ENCODE results near the gene PBX1. TPM values are rescaled to one million over a fixed set of nuclear protein-coding genes. Genes with fewer than 3 reads are reported as not detected.

The PBX1 gene
- total RNA-seq, 1 donor from 2014 or later, result 44.2 TPM

DNA sequence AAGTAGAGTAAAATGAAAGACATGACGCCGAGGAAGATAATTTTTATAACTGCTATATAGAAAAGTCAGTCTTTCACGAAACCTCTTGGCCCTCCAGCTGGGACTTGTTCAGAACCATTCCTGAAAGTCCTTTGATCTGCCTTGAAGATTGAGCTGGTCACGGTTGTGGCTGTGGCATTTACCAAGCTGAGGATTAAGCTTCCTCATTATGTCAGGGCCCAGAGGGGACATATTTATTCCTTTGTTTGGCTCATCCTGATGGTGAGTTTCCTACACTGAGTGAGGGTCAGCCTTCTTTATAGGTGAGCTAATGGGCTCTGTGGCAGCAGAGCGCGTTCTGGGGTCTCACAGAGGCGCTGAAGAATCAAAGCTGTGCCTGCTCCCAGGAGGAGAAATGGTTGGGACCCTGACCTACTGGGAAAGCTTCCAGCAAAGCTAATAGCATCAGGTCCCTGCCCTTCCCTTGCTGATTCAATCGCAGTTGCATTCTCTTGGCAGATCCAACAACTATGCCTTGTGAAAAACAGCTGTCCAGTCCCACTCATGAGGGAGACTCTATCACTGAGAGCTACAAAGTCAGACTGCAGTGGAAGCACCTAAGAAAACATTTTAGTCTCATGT, 43.2 kb upstream of the PBX1 start:
- Mint-ChIP-seq H3K4me3 (ENCODE audit: unreplicated experiment) (no peak overlapping the region), H3K9me3 (ENCODE audit: unreplicated experiment) (no peaks in the 10 kb centered on the region), H3K36me3 (ENCODE audit: low read depth, unreplicated experiment) (no peaks in the 10 kb centered on the region), H3K27ac (ENCODE audit: unreplicated experiment) (no peak overlapping the region), H3K4me1 (ENCODE audit: unreplicated experiment) (no peaks in the 10 kb centered on the region), H3K27me3 (ENCODE audit: unreplicated experiment) (no peaks in the 10 kb centered on the region)
- TF ChIP-seq, protein P1, sequence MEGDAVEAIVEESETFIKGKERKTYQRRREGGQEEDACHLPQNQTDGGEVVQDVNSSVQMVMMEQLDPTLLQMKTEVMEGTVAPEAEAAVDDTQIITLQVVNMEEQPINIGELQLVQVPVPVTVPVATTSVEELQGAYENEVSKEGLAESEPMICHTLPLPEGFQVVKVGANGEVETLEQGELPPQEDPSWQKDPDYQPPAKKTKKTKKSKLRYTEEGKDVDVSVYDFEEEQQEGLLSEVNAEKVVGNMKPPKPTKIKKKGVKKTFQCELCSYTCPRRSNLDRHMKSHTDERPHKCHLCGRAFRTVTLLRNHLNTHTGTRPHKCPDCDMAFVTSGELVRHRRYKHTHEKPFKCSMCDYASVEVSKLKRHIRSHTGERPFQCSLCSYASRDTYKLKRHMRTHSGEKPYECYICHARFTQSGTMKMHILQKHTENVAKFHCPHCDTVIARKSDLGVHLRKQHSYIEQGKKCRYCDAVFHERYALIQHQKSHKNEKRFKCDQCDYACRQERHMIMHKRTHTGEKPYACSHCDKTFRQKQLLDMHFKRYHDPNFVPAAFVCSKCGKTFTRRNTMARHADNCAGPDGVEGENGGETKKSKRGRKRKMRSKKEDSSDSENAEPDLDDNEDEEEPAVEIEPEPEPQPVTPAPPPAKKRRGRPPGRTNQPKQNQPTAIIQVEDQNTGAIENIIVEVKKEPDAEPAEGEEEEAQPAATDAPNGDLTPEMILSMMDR (IDR thresholded peaks at IDR 0.05; ENCODE audit: unreplicated experiment), result no peak
- no peak for DNase-seq (ENCODE audit: low spot score)

DNA sequence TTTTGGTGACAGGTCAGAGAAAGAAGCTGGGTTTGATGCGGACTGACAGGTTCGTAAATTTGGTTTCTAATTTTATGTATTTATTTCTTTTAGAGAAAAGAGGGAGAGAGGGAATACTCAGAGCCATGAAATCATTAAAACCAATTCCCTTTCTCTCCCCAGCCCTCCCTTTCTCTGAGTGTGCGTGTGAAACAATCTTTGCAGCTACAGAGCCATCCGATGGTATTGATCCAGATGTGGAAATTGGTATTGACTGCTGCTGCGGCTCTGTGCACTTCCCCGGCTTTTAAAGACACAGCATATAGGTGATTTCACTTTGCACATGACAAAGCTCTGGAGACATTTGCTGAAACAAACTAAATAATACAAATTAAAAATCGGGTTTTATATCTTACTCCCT, 42.4 kb upstream of the PBX1 start:
- Mint-ChIP-seq H3K4me1 (ENCODE audit: unreplicated experiment) (no peaks in the 10 kb centered on the region), H3K27ac (ENCODE audit: unreplicated experiment) (no peak overlapping the region), H3K9me3 (ENCODE audit: unreplicated experiment) (no peaks in the 10 kb centered on the region), H3K36me3 (ENCODE audit: low read depth, unreplicated experiment) (no peaks in the 10 kb centered on the region), H3K4me3 (ENCODE audit: unreplicated experiment) (no peak overlapping the region), H3K27me3 (ENCODE audit: unreplicated experiment) (no peaks in the 10 kb centered on the region)
- DNase-seq (ENCODE audit: low spot score), result no peak
- TF ChIP-seq, protein P1 (IDR thresholded peaks at IDR 0.05; ENCODE audit: unreplicated experiment), result no peak

DNA sequence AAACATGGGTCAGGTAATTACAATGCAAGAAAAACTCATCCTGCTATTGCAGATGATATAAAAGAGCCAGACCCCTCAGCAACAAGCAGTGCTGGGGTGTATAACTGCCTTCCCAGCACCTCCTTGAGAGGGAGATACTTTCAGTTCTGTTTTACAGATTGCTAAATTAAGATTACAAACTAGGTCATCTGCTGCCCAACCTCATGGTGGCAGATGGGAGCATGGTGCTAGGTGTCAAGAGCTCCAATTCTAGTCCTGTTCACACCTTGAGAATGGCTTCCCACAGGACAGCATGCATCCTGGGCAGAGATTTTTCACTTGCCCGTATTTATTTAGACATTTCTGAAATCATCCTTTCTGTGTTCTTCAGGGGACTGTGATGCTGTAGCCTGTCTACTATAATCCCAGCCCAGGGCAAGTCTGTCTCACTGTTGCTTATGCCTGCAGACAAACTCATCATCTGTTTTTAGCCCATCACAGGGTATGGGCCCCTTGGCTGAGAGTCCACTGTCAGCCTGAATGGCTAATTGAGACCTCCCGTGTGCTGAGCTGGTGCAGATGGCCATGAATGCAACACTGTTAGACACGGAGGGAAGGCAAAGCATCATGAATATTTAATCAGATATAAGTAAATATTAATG, 40.2 kb upstream of the PBX1 start:
- Mint-ChIP-seq H3K9me3 (ENCODE audit: unreplicated experiment) (no peaks in the 10 kb centered on the region), H3K36me3 (ENCODE audit: low read depth, unreplicated experiment) (no peaks in the 10 kb centered on the region), H3K4me3 (ENCODE audit: unreplicated experiment) (no peak overlapping the region), H3K27me3 (ENCODE audit: unreplicated experiment) (no peaks in the 10 kb centered on the region), H3K27ac (ENCODE audit: unreplicated experiment) (no peak overlapping the region), H3K4me1 (ENCODE audit: unreplicated experiment) (no peaks in the 10 kb centered on the region)
- DNase-seq (ENCODE audit: low spot score), result no peak
- TF ChIP-seq, protein P1 (IDR thresholded peaks at IDR 0.05; ENCODE audit: unreplicated experiment), result no peak

DNA sequence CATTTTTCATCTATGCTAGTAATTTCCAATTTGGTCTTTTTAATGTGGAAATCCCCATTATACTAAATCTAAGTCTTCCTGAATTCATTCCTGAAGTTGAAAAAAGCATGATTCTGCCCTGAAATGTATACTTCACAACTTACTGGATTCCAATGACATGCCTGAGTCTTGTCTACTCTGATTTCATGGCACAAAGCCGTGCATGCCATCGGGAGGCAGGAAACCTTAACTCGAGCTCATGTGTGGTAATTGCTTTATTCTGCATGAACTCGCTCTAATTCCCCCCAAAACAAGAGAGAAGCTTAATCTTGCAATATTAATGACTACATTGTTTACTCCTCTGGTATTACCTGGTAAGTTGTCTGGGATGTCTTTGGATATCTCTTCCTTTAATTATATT, 39.6 kb upstream of the PBX1 start:
- H3K36me3 Mint-ChIP-seq (ENCODE audit: low read depth, unreplicated experiment), result no peaks in the 10 kb centered on the region
- no peak overlapping the region for H3K27ac Mint-ChIP-seq (ENCODE audit: unreplicated experiment)
- no peaks in the 10 kb centered on the region for H3K4me1 Mint-ChIP-seq (ENCODE audit: unreplicated experiment)
- TF ChIP-seq, protein P1 (IDR thresholded peaks at IDR 0.05; ENCODE audit: unreplicated experiment), result no peak
- H3K4me3 Mint-ChIP-seq (ENCODE audit: unreplicated experiment), result no peak overlapping the region
- no peak for DNase-seq (ENCODE audit: low spot score)
- H3K27me3 Mint-ChIP-seq (ENCODE audit: unreplicated experiment), result no peaks in the 10 kb centered on the region
- H3K9me3 Mint-ChIP-seq (ENCODE audit: unreplicated experiment), result no peaks in the 10 kb centered on the region

DNA sequence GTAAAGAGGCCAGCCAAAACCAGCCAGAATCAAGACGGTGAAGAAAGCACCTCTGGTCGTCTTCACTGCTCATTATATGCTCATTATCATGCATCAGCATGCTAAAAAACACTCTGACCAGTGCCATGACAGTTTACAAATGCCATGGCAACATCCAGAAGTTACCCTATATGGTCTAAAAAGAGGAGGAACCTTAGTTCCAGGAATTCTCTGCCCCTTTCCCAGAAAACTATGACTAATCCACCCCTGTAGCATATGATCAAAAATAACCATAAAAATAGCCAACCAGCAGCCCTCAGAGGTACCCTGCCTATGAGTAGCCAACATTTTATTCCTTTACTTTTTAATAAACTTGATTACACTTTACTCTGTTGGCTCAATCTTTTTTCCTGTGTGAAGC, 34.2 kb upstream of the PBX1 start:
- TF ChIP-seq, protein P1 (IDR thresholded peaks at IDR 0.05; ENCODE audit: unreplicated experiment), result no peak
- no peak for DNase-seq (ENCODE audit: low spot score)
- no peaks in the 10 kb centered on the region for H3K36me3 Mint-ChIP-seq (ENCODE audit: low read depth, unreplicated experiment)
- H3K27ac Mint-ChIP-seq (ENCODE audit: unreplicated experiment), result no peak overlapping the region
- no peaks in the 10 kb centered on the region for H3K27me3 Mint-ChIP-seq (ENCODE audit: unreplicated experiment)
- H3K4me1 Mint-ChIP-seq (ENCODE audit: unreplicated experiment), result no peaks in the 10 kb centered on the region
- no peak overlapping the region for H3K4me3 Mint-ChIP-seq (ENCODE audit: unreplicated experiment)
- no peaks in the 10 kb centered on the region for H3K9me3 Mint-ChIP-seq (ENCODE audit: unreplicated experiment)
